NB4 (cell line): ENCODE data around the gene KIRREL3.

Source experiments
- DNase-seq: peaks from one replicate; pipeline ENCODE4 v3.0.0; 2010; ENCODE audit warnings: low read depth
- H3K4me3 ChIP-seq: one replicate; pipeline ENCODE4 v1.5.1; 2011; ENCODE audit warnings: mild to moderate bottlenecking, low read depth, low read length, moderate library complexity
- CTCF ChIP-seq: IDR thresholded peaks from one replicate; pipeline ENCODE4 v1.5.1; 2012; ENCODE audit warnings: low read depth, low read length
- MAX ChIP-seq: IDR thresholded peaks from 2 replicates; pipeline ENCODE4 v1.6.1; 2011; ENCODE audit warnings: low read depth, low read length
- MYC ChIP-seq: IDR thresholded peaks from 2 replicates; pipeline ENCODE4 v1.6.1; 2011; ENCODE audit warnings: low read depth, low read length
- POLR2A ChIP-seq: IDR thresholded peaks from 2 replicates; pipeline ENCODE4 v1.6.1; 2011; ENCODE audit warnings: mild to moderate bottlenecking; ENCODE audit not compliant: insufficient read length; ENCODE audit errors: extremely low read depth

The KIRREL3 gene

GRCh38 chr11:126481303-126481680 is 519.3 kb downstream of the KIRREL3 start:
- no peak overlapping the region for H3K4me3 ChIP-seq
- DNase-seq: no peak
- no peak for TF ChIP-seq MAX
- no peak for TF ChIP-seq POLR2A
- no peak for TF ChIP-seq CTCF
- no peak for TF ChIP-seq MYC

DNA sequence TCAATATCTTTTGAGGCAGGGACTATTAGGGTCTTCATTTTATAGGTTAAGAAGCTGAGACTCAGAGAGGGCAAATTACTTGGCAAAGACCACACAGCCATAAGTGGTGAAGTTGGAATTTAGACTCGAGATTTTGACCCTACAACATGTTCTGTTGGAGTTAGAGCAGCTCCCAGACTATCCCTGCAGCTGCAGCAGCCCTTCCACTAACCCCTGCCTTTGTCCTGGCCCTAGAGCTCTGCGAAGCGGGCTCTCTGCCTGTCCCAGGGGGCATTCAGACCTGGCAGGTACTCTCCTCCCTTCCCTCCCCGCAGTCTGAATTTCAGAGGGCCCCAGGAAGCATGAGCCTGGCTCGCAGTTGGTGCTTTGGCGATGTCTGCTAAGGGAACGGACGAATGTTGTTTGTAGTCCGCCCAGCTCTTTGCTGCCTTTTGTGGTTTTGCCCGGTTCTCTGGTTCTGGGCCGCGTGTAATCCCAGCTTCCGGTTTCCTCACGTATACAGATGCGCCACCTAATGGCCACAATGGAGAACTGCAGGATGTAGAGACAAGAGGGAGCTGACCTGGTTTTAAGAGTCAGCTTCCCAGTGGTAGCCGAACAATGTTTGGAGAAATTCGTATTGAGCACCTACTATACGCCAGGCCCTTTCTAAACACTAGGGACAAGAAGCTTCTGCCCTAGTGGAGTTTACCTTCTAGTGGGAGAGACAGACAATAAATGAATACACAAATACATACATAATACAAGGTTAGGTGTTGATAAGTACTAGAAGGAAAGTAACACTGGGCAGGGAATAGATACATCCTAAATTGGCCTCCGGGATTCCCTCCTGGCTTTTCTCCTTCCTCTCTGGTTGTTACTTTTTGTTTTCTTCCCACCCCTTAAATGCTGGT is 519.9 kb downstream of the KIRREL3 start:
- DNase-seq: peak; percentile 94
- peak; percentile 99 for TF ChIP-seq MYC
- TF ChIP-seq CTCF: peak; percentile 94
- peak; percentile 94 for TF ChIP-seq MAX
- TF ChIP-seq POLR2A: peak; percentile 43
- peak overlapping the region; percentile 32 for H3K4me3 ChIP-seq

DNA sequence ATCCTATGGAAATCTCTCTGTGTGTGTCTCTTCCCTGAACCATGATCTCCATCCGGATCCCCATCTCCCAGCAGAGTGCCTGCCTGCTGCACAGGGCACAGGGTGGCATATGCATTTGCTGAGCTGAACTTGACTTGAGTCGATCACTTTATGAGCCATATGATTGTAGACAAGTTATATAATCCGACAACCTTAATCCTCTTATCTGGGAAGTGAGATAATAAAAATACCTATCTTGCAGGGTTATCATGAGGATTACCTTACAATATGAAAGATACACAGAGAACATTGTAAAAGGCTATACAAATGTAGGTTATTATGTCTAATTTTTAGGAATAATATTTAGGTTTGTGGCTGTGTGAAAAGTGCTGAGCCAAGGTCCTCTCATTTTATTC is 520.6 kb downstream of the KIRREL3 start:
- no peak overlapping the region for H3K4me3 ChIP-seq
- DNase-seq: no peak
- TF ChIP-seq MYC (no peak), MAX (no peak), CTCF (no peak), POLR2A (no peak)

DNA sequence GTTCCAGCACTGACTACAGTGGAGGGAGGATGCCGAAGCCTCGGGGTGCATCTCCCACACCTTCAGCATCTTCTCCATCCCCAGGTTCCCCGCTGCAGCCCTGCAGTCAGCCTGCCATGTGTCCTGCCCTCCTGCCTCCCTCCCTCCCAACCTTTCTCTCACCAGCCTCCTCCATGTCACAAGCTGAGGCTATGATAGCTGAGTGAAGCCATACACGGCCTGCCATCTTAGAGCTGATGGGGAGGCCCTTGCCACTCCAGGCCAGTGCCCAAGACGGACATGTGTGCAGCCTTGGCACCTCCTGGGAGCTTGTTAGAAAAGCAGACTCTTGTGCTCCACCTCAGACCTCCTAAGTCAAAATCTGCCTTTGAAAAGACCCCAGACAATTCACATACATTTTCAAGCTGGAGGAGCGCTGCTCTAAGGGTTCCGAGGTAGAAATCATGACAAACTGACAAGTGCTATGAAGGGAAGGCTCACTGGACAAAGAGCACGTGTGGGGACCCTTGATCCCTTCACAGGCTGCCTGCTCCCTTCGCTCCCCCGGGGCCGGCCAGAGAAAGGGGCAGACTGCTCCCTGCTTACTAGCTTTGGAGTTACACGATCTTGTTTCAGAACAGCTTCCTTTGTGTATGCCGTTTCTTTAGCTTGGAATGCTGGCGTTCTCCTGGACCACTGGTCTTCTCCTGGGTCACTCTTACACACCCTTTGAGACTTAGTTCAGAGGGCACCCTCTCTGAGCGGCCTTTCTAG is 521.2 kb downstream of the KIRREL3 start:
- TF ChIP-seq MYC (no peak), CTCF (no peak), MAX (no peak), POLR2A (no peak)
- DNase-seq: no peak
- H3K4me3 ChIP-seq: no peak overlapping the region

GRCh38 chr11:126478466-126478865 is 522.1 kb downstream of the KIRREL3 start:
- DNase-seq: no peak
- H3K4me3 ChIP-seq: no peak overlapping the region
- no peak for TF ChIP-seq MYC
- no peak for TF ChIP-seq MAX
- no peak for TF ChIP-seq POLR2A
- TF ChIP-seq CTCF: no peak
